Uterus (tissue), 4 donors: ENCODE data around the gene URGCP. TPM values are rescaled to one million over a fixed set of nuclear protein-coding genes. Genes with fewer than 3 reads are reported as not detected.

ENCODE experiments used
- DNase-seq, 2 donors: peaks; one replicate each; pipeline ENCODE4 v3.0.0-alpha.2; 2019 to 2020
- H3K27ac ChIP-seq, 2 donors: fragments of 200-600 bp; sonication (generic); 1 replicate in 1 of 2; 2 replicates in 1 of 2; pipeline ENCODE4 v1.5.1; 2016 to 2018
- H3K27me3 ChIP-seq, 2 donors: fragments of 200-600 bp; sonication (generic); one replicate each; pipeline ENCODE4 v1.5.1; 2018 to 2019; ENCODE audit warnings: control low read depth in 1 of 2
- H3K36me3 ChIP-seq, 2 donors: fragments of 200-600 bp; sonication (generic); one replicate each; pipeline ENCODE4 v1.5.1; 2019; ENCODE audit warnings: control low read depth in 1 of 2
- H3K4me1 ChIP-seq, 2 donors: fragments of 200-600 bp; sonication (generic); one replicate each; pipeline ENCODE4 v1.5.1; 2018 to 2019; ENCODE audit warnings: control low read depth in 1 of 2
- H3K4me3 ChIP-seq, 2 donors: fragments of 200-600 bp; sonication (generic); 1 replicate in 1 of 2; 2 replicates in 1 of 2; pipeline ENCODE4 v1.5.1; 2018 to 2019; ENCODE audit warnings: mild to moderate bottlenecking in 1 of 2
- H3K9me3 ChIP-seq, 2 donors: fragments of 200-600 bp; sonication (generic); one replicate each; pipeline ENCODE4 v1.5.1; 2019; ENCODE audit warnings: control low read depth in 1 of 2
- POLR2A ChIP-seq, 2 donors: fragments of 450-650 bp; IDR thresholded peaks; one replicate each; pipeline ENCODE4 v1.6.1; 2016; ENCODE audit warnings: antibody characterized with exemption in 2 of 2, mild to moderate bottlenecking in 1 of 2, moderate library complexity in 1 of 2
- intact Hi-C: fragments of 100-400 bp; cut with DNase I; formaldehyde crosslinking; loops from one replicate; pipeline ENCODE4 v1.15.1; 2023; ENCODE audit warnings: low total_unique reads
- total RNA-seq, 4 donors: library from RNA; depleted of rRNA in 3 of 4; stranded (reverse); fragments of >200 nt in 3 of 4; gene quantifications; one replicate each; pipeline versions ENCODE4 v1.1.0 to v1.2.4, GENCODE V29; 2014 to 2023
- TF ChIP-seq, protein P1 (sequence below), 4 experiments: fragments of 200-600 bp in 2 of 4; fragments of 450-650 bp in 2 of 4; sonication (generic) in 2 of 4; IDR thresholded peaks; one replicate each; pipeline ENCODE4 v1.5.1; 2016 to 2019; ENCODE audit warnings: antibody characterized with exemption in 4 of 4, mild to moderate bottlenecking in 2 of 4, moderate library complexity in 1 of 4
- donor health status: DM: yes; HTN: yes; CAD: no.

Gene URGCP, protein sequence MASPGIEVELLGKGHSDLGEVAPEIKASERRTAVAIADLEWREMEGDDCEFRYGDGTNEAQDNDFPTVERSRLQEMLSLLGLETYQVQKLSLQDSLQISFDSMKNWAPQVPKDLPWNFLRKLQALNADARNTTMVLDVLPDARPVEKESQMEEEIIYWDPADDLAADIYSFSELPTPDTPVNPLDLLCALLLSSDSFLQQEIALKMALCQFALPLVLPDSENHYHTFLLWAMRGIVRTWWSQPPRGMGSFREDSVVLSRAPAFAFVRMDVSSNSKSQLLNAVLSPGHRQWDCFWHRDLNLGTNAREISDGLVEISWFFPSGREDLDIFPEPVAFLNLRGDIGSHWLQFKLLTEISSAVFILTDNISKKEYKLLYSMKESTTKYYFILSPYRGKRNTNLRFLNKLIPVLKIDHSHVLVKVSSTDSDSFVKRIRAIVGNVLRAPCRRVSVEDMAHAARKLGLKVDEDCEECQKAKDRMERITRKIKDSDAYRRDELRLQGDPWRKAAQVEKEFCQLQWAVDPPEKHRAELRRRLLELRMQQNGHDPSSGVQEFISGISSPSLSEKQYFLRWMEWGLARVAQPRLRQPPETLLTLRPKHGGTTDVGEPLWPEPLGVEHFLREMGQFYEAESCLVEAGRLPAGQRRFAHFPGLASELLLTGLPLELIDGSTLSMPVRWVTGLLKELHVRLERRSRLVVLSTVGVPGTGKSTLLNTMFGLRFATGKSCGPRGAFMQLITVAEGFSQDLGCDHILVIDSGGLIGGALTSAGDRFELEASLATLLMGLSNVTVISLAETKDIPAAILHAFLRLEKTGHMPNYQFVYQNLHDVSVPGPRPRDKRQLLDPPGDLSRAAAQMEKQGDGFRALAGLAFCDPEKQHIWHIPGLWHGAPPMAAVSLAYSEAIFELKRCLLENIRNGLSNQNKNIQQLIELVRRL
- total RNA-seq: 10 to 100 TPM; 13.1 to 44.8 (median 28.9) TPM

DNA sequence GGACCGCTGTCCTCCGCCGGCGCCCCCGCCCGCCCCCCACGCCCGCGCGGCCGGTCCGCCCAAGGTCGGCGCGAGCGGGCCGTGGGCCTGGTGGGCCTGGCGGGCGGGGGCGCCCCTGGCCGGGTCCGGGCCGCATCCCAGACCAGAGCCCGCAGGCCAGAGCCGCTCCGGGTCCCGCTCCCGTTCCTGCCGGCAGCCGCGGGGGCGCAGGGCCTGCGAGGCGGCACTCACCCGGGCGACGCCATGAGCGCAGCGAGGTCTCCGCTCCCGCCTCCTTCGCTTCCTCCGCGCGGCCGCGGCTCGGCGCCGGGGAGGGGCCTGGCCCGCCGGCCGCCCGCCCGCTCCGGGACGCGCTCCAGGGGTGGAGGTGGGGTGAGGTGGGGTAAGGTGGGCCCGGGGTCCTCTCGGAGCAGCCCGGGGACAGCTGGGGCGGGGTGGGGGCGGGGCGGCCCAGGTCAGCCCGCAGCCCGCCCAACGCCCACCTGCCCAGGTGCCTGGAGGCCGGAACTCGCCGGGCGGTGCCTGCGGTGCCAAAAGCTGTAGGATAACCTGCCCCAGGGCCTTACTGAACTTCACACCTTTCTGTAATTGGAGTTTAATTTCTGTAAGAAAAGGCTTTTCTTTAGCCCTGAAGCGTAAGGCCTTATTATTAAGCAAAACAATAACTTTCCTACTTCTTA lies at the start of gene URGCP:
URGCP (minus strand) TSS at position 266 of the 680 bp plus-strand sequence; CDS start at position 245, 21 bp downstream.
- peaks cover 0 to 8% of the 10 kb centered on the region in 2 donors for H3K4me1 ChIP-seq
- peak in 1 of 2 donors; percentile 35 for TF ChIP-seq POLR2A (IDR thresholded peaks at IDR 0.05)
- TF ChIP-seq, protein P1, sequence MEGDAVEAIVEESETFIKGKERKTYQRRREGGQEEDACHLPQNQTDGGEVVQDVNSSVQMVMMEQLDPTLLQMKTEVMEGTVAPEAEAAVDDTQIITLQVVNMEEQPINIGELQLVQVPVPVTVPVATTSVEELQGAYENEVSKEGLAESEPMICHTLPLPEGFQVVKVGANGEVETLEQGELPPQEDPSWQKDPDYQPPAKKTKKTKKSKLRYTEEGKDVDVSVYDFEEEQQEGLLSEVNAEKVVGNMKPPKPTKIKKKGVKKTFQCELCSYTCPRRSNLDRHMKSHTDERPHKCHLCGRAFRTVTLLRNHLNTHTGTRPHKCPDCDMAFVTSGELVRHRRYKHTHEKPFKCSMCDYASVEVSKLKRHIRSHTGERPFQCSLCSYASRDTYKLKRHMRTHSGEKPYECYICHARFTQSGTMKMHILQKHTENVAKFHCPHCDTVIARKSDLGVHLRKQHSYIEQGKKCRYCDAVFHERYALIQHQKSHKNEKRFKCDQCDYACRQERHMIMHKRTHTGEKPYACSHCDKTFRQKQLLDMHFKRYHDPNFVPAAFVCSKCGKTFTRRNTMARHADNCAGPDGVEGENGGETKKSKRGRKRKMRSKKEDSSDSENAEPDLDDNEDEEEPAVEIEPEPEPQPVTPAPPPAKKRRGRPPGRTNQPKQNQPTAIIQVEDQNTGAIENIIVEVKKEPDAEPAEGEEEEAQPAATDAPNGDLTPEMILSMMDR (IDR thresholded peaks at IDR 0.05): no peak
- H3K4me3 ChIP-seq: peak within 1 kb of the TSS; percentile 47 to 86
- no peaks in the 10 kb centered on the region for H3K36me3 ChIP-seq
- peak within 1 kb of the TSS; percentile 92 to 95 for H3K27ac ChIP-seq
- peak; percentile 25 to 52 for DNase-seq
- intact Hi-C loops: no loop called here
- no peaks in the 10 kb centered on the region for H3K27me3 ChIP-seq
- no peaks in the 10 kb centered on the region for H3K9me3 ChIP-seq

DNA sequence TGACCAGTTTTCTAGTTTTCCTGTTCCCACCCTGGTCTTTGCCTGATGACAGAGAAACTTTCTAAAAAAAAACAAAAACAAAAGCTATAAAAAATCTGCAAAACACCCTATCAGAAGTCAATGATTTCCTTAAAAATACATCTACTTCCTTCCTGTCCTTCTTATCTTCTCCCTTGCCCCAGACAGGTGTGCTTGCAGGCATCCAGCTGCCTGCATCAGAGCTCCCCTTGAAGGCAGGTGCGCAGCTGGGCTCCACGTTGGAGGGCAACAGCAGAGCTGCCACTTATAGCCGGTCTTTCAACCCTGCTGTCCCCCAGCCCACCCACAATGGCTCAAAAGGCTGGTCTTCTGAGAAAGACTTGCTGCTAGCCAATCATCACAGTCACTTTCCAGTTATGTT lies 49.6 kb upstream of the URGCP start:
- Histone ChIP-seq H3K36me3 (no peaks in the 10 kb centered on the region), H3K9me3 (no peaks in the 10 kb centered on the region), H3K27ac (no peak overlapping the region), H3K27me3 (no peaks in the 10 kb centered on the region), H3K4me1 (no peaks in the 10 kb centered on the region), H3K4me3 (no peak overlapping the region)
- TF ChIP-seq POLR2A (IDR thresholded peaks at IDR 0.05): no peak
- TF ChIP-seq, protein P1 (IDR thresholded peaks at IDR 0.05): no peak
- intact Hi-C loops: no loop called here
- DNase-seq: no peak

DNA sequence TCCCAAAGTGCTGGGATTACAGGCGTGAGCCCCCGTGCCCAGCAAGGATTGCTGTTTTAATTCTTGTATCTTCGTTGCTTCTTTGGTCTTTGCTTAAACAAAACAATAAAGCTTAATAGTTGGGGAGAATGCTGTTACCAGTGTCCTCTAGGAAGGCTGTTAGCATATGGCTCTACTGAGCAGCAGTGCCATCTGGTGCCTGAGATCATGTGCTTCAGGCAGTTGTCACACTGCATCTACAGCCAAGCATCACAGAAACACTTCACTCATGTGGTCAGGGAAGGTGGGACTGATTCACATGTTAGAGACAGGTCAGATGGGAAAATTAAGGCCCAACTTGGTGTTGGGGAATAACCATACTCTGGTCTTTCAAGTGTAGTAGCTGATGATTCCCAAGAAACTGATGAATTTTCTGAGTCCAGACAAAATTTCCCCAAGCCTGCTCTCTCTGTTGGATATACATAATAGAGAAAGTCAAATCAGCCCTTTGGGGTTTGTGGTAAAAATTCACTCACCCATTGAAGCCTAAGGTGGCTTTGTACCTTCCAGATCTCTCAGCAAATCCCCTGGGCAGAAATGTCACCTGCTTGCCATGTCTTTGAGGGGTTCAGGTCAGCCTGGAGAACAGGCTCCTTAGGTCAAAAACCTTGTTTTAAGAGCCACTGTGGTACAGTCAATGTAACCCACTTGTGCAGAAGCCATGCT lies 48.3 kb upstream of the URGCP start:
- intact Hi-C loops: no loop called here
- no peak for TF ChIP-seq POLR2A (IDR thresholded peaks at IDR 0.05)
- TF ChIP-seq, protein P1 (IDR thresholded peaks at IDR 0.05): peak in 2 of 4 experiments; percentile 3 to 12
- H3K27me3 ChIP-seq: no peaks in the 10 kb centered on the region
- no peaks in the 10 kb centered on the region for H3K36me3 ChIP-seq
- H3K4me3 ChIP-seq: no peak overlapping the region
- no peaks in the 10 kb centered on the region for H3K9me3 ChIP-seq
- no peak for DNase-seq
- H3K4me1 ChIP-seq: no peaks in the 10 kb centered on the region
- H3K27ac ChIP-seq: no peak overlapping the region

DNA sequence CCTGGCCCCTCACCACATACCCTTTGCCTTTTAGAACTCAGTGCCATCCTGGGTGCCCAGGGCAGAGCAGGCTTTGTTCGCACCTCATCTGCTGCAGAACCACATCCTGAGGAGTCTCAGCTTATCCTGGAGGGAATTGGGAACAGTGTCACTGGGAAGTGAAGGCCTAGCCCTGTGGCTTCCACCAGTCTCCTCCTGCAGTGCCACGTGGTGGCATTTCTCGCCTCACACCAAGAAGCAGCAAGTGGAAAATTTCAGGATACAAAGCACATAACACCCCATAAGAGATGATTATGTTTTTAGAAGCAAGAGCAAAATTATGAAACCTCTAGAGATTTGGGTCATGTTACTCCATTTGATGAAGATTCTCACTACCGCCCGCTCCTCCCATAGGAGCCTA lies 46.7 kb upstream of the URGCP start:
- no peak overlapping the region for H3K27ac ChIP-seq
- H3K4me1 ChIP-seq: no peaks in the 10 kb centered on the region
- H3K9me3 ChIP-seq: no peaks in the 10 kb centered on the region
- no peaks in the 10 kb centered on the region for H3K36me3 ChIP-seq
- H3K4me3 ChIP-seq: no peak overlapping the region
- no peak for TF ChIP-seq POLR2A (IDR thresholded peaks at IDR 0.05)
- TF ChIP-seq, protein P1 (IDR thresholded peaks at IDR 0.05): no peak
- no peak for DNase-seq
- intact Hi-C loops: no loop called here
- H3K27me3 ChIP-seq: no peaks in the 10 kb centered on the region
